ENCODE data around the gene CACNB2.

CACNB2 gene

DNA sequence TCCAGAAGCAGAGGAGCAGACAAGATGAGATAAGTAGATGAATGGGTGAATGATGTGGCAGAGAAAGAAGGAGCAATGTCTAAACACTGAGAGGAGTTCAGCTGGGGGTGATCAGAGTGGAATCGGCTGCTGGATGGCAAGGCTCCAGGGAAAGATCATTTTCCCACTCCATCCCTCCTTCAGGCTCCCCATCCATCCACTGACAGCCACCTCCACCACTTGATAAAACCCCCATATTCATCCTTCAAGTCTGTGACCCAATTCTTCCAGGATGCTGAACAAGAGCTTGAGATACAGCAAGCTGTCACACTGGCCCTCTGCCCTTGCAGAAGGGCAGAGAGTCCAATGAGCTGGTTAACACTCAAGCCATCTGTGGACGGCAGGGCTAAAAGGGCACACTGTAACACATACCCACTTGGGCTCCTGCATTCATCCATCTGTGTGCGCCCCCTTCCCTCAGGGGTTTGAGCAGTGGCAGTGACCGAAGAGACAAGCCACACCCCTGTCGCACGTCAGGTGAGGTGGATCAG, 30.8 kb upstream of the CACNB2 start:
- no peak for FAIRE-seq
- DNase-seq (ENCODE audit: insufficient read length, low spot score) = no peak
- TF ChIP-seq POLR2A (IDR thresholded peaks at IDR 0.05; ENCODE audit: low read depth, low read length) = no peak
- no peak for TF ChIP-seq TAF1 (IDR thresholded peaks at IDR 0.05; ENCODE audit: low read depth, low read length)
- TF ChIP-seq POLR2AphosphoS5 (IDR thresholded peaks at IDR 0.05; ENCODE audit: low read depth, low read length) = no peak
- TF ChIP-seq POU2F2 (IDR thresholded peaks at IDR 0.05; ENCODE audit: low read depth, low read length) = no peak
- TF ChIP-seq PAX5 (IDR thresholded peaks at IDR 0.05; ENCODE audit: insufficient read depth, low read length, severe bottlenecking) = no peak
- TF ChIP-seq SPI1 (IDR thresholded peaks at IDR 0.05; ENCODE audit: low read depth, low read length) = no peak

DNA sequence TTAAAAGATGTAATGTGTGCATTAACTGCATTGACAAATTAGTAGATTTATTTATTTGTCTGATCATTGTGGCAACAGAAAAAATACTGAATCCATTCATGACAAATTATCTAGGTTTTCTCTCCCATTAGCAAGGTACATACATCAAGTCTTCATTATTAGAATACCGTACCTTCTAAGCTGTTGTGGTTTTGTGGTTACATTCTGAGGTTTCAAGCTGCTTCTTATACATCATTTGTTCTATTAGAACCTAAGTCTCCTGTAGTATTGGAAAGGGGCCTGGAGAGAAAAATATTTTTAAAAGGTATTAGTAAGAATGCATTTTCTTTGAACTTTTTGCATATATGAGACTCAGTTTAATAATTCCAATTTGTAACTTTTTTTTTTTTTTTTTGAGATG, 26.3 kb upstream of the CACNB2 start:
- DNase-seq (ENCODE audit: insufficient read length, low spot score) (no peak), FAIRE-seq (no peak)
- TF ChIP-seq POLR2A (IDR thresholded peaks at IDR 0.05; ENCODE audit: low read depth, low read length) (no peak), POLR2AphosphoS5 (IDR thresholded peaks at IDR 0.05; ENCODE audit: low read depth, low read length) (no peak), POU2F2 (IDR thresholded peaks at IDR 0.05; ENCODE audit: low read depth, low read length) (no peak), SPI1 (IDR thresholded peaks at IDR 0.05; ENCODE audit: low read depth, low read length) (no peak), TAF1 (IDR thresholded peaks at IDR 0.05; ENCODE audit: low read depth, low read length) (no peak), PAX5 (IDR thresholded peaks at IDR 0.05; ENCODE audit: insufficient read depth, low read length, severe bottlenecking) (no peak)

DNA sequence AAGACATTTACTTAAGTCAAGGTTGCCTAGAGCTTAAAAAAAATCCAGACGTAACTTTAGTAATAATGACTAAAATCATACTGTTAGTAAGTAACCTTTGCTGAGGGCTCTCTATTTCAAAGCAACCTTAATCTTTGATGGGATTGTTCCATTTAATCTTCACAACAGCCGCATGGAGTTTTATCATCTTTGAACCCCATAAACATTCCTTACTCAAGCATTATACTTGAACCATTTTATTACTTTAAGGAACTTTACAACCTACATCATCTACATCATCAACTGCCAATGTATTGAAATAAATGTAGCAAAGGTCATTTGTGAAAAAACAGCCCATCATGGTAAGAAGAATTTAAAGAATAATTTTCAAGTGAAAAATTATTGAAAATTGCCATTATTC, 22.9 kb upstream of the CACNB2 start:
- TF ChIP-seq POLR2A (IDR thresholded peaks at IDR 0.05; ENCODE audit: low read depth, low read length) (no peak), POU2F2 (IDR thresholded peaks at IDR 0.05; ENCODE audit: low read depth, low read length) (no peak)
- DNase-seq (ENCODE audit: insufficient read length, low spot score) = no peak
- FAIRE-seq = no peak

DNA sequence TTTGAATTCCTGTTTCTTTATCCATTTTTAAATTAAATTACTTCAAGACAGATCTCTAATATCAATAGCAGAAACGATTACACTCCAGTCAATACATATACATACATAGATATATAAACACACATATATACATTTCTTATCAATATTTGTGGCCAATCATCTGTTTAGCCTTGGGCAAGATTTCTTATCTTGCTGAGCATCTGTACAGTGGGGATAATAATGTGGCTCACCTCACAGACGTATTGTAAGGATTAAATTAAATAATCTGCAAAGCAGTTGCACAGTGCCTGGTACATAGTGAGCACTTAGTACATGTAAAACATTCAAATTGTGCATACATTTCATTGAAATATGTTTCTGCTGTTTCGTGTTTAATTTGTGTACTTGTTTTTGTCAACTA, 17.5 kb upstream of the CACNB2 start:
- FAIRE-seq (no peak), DNase-seq (ENCODE audit: insufficient read length, low spot score) (no peak)
- TF ChIP-seq POU2F2 (IDR thresholded peaks at IDR 0.05; ENCODE audit: low read depth, low read length) (no peak), SPI1 (IDR thresholded peaks at IDR 0.05; ENCODE audit: low read depth, low read length) (no peak), POLR2A (IDR thresholded peaks at IDR 0.05; ENCODE audit: low read depth, low read length) (no peak), POLR2AphosphoS5 (IDR thresholded peaks at IDR 0.05; ENCODE audit: low read depth, low read length) (no peak), PAX5 (IDR thresholded peaks at IDR 0.05; ENCODE audit: insufficient read depth, low read length, severe bottlenecking) (no peak), TAF1 (IDR thresholded peaks at IDR 0.05; ENCODE audit: low read depth, low read length) (no peak)

DNA sequence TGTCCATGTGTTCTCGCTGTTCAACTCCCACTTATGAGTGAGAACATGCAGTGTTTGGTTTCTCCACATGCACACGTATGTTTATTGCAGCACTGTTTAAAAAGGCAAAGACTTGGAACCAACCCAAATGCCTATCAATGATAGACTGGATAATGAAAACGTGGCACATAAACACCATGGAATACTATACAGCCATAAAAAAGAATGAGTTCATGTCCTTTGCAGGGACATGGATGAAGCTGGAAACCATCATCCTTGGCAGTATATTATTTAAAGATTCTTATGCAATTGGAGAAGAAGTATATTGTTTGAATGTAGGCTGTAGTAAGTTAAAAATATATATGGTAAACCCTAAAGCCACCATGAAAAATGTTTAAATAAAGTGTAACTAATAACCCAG, 7.2 kb upstream of the CACNB2 start:
- no peak for DNase-seq (ENCODE audit: insufficient read length, low spot score)

DNA sequence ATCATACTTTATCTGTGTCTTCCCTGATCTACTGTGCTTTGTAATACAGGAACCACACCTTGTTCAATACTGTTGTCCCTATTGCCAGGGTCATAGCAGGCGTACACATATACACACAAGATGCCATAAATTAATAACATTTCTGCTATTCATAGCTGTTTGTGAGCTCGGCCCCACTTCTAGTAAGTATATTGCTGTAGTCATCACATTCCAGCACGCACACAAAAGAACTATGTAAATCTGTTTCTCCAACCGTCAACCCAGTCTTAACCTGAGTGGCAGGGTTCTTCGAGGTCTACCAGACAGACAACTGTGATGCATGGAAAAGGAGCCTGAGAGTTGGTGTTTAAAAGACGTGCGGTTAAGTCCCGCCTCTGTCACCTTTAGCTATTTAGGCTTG, 5.7 kb upstream of the CACNB2 start:
- TF ChIP-seq POLR2A (IDR thresholded peaks at IDR 0.05; ENCODE audit: low read depth, low read length) = no peak
- no peak for TF ChIP-seq SPI1 (IDR thresholded peaks at IDR 0.05; ENCODE audit: low read depth, low read length)
- TF ChIP-seq POU2F2 (IDR thresholded peaks at IDR 0.05; ENCODE audit: low read depth, low read length) = no peak
- TF ChIP-seq TAF1 (IDR thresholded peaks at IDR 0.05; ENCODE audit: low read depth, low read length) = no peak
- no peak for TF ChIP-seq PAX5 (IDR thresholded peaks at IDR 0.05; ENCODE audit: insufficient read depth, low read length, severe bottlenecking)
- TF ChIP-seq POLR2AphosphoS5 (IDR thresholded peaks at IDR 0.05; ENCODE audit: low read depth, low read length) = no peak
- FAIRE-seq (no peak), DNase-seq (ENCODE audit: insufficient read length, low spot score) (no peak)

More for the DNA sequence above, 7.2 kb upstream of the CACNB2 start:
- no peak for TF ChIP-seq POU2F2 (IDR thresholded peaks at IDR 0.05; ENCODE audit: low read depth, low read length)
- no peak for TF ChIP-seq PAX5 (IDR thresholded peaks at IDR 0.05; ENCODE audit: insufficient read depth, low read length, severe bottlenecking)
- TF ChIP-seq TAF1 (IDR thresholded peaks at IDR 0.05; ENCODE audit: low read depth, low read length) = no peak
- TF ChIP-seq SPI1 (IDR thresholded peaks at IDR 0.05; ENCODE audit: low read depth, low read length) = no peak
- no peak for TF ChIP-seq POLR2A (IDR thresholded peaks at IDR 0.05; ENCODE audit: low read depth, low read length)
- no peak for TF ChIP-seq POLR2AphosphoS5 (IDR thresholded peaks at IDR 0.05; ENCODE audit: low read depth, low read length)
- FAIRE-seq = no peak

DNA sequence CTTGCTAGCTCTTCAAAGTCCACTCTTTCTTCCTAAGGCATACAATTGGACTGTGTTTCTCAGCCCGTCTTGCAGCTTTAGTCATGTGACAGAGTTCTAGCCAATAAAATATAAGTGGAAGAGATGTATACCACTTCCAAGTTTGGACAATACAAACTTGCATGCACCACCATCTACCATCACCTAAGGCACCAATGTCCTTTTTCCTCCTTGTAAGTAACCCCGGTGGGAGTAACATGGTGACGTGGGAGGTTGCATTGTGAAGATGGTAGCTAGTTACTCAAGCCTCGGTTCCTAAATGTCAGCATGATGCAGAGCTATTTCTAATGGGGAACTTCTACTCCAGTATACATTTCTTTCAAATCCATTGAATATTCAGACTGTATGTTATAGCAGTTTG, 5.3 kb upstream of the CACNB2 start:
- FAIRE-seq (no peak), DNase-seq (ENCODE audit: insufficient read length, low spot score) (no peak)
- no peak for TF ChIP-seq SPI1 (IDR thresholded peaks at IDR 0.05; ENCODE audit: low read depth, low read length)
- TF ChIP-seq POLR2A (IDR thresholded peaks at IDR 0.05; ENCODE audit: low read depth, low read length) = no peak
- TF ChIP-seq POLR2AphosphoS5 (IDR thresholded peaks at IDR 0.05; ENCODE audit: low read depth, low read length) = no peak
- TF ChIP-seq PAX5 (IDR thresholded peaks at IDR 0.05; ENCODE audit: insufficient read depth, low read length, severe bottlenecking) = no peak
- TF ChIP-seq POU2F2 (IDR thresholded peaks at IDR 0.05; ENCODE audit: low read depth, low read length) = no peak
- TF ChIP-seq TAF1 (IDR thresholded peaks at IDR 0.05; ENCODE audit: low read depth, low read length) = no peak

DNA sequence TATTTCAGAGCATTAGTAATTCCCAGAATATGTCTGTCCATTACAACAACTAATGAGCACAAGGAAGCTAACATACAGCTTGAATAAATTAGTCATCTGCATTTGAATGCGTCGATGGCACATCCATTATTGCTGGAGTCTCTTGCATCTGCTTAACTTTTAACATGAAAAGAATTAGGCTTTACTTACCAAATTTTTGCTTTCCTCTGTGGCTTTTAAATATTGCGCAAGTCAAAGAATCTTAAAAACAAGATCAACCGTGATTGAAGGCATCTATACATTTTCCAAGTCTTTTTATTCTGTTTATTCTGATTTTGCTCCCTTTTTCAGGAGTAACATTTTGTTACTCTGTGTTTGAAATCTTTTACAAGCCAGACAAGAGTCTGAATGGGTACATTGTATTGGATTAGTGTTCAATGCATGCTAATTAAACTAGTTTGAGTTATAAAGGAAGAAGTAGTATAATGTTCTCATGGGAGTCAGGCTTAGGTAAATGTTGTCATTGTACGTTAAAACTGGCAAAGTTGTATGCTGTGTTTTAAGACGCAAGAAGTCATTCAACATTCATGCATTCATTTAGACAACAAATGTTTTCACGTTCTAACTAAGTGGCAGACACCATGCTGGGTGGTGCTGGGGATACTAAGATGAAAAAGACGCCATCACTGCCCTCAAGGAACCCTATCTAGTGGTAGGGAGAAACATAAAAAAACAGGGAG, 4.0 kb upstream of the CACNB2 start:
- DNase-seq (ENCODE audit: insufficient read length, low spot score) = no peak
- TF ChIP-seq TAF1 (IDR thresholded peaks at IDR 0.05; ENCODE audit: low read depth, low read length) = no peak
- TF ChIP-seq POLR2AphosphoS5 (IDR thresholded peaks at IDR 0.05; ENCODE audit: low read depth, low read length) = no peak
- TF ChIP-seq POLR2A (IDR thresholded peaks at IDR 0.05; ENCODE audit: low read depth, low read length) = no peak
- TF ChIP-seq SPI1 (IDR thresholded peaks at IDR 0.05; ENCODE audit: low read depth, low read length) = no peak
- TF ChIP-seq PAX5 (IDR thresholded peaks at IDR 0.05; ENCODE audit: insufficient read depth, low read length, severe bottlenecking) = no peak
- no peak for TF ChIP-seq POU2F2 (IDR thresholded peaks at IDR 0.05; ENCODE audit: low read depth, low read length)
- FAIRE-seq = no peak

DNA sequence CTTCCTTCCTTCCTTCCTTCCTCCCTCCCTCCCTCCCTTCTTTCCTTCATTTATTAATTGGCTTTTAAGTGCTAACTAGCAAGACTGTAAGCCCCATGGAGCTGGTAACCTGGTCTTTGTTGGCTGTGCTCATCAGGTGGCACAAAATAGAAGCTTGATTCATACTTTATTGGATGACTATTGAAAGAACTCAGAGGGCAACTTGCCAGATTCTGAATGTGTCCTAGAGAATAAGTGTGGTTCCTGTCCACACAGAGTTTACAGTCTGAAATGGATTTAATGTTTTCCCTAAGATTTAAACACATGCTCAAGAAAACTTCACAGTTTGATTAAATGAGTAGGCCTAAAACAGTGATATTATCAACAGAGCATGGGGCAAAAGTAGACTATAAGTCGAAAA, 3.1 kb upstream of the CACNB2 start:
- DNase-seq (ENCODE audit: insufficient read length, low spot score) (no peak), FAIRE-seq (no peak)
- TF ChIP-seq SPI1 (IDR thresholded peaks at IDR 0.05; ENCODE audit: low read depth, low read length) (no peak), POLR2A (IDR thresholded peaks at IDR 0.05; ENCODE audit: low read depth, low read length) (no peak), PAX5 (IDR thresholded peaks at IDR 0.05; ENCODE audit: insufficient read depth, low read length, severe bottlenecking) (no peak), POLR2AphosphoS5 (IDR thresholded peaks at IDR 0.05; ENCODE audit: low read depth, low read length) (no peak), POU2F2 (IDR thresholded peaks at IDR 0.05; ENCODE audit: low read depth, low read length) (no peak), TAF1 (IDR thresholded peaks at IDR 0.05; ENCODE audit: low read depth, low read length) (no peak)
